Activated CD4-positive, alpha-beta T cell treated with anti-CD3 and anti-CD28 coated beads for 36 hours (primary cell): ENCODE data around the gene KCNK17. TPM values are rescaled to one million over a fixed set of nuclear protein-coding genes. Genes with fewer than 3 reads are reported as not detected.

Source experiments
- ATAC-seq: fragments of 200-7000 bp; cut with Tn5 transposase; one replicate; pipeline ENCODE4 v1.10.0; 2021; ENCODE audit warnings: mild to moderate bottlenecking, moderate library complexity
- CTCF ChIA-PET: fragments of 350-600 bp; sonication (Branson Sonifier 250); formaldehyde crosslinking; loops from one replicate; lab custom pipeline; 2021; ENCODE audit warnings: antibody characterized with exemption; lab: Charles Lee
- POLR2A ChIA-PET: fragments of 350-600 bp; sonication (Branson Sonifier 250); formaldehyde crosslinking; loops from one replicate; lab custom pipeline; 2021; ENCODE audit warnings: antibody characterized with exemption, inconsistent platforms; lab: Charles Lee
- DNase-seq: peaks from one replicate; pipeline ENCODE4 v3.0.0-alpha.2; 2020
- H3K27ac Mint-ChIP-seq: one replicate; pipeline ENCODE4 v1.8.0; 2021; ENCODE audit warnings: mixed read lengths
- H3K27me3 Mint-ChIP-seq: one replicate; pipeline ENCODE4 v1.8.0; 2021; ENCODE audit warnings: mixed read lengths
- H3K36me3 Mint-ChIP-seq: one replicate; pipeline ENCODE4 v1.8.0; 2021; ENCODE audit warnings: low read depth, mixed read lengths
- H3K4me1 Mint-ChIP-seq: one replicate; pipeline ENCODE4 v1.8.0; 2021; ENCODE audit warnings: mixed read lengths
- H3K4me3 Mint-ChIP-seq: one replicate; pipeline ENCODE4 v1.8.0; 2021; ENCODE audit warnings: mild to moderate bottlenecking, moderate library complexity, mixed read lengths
- H3K9me3 Mint-ChIP-seq: one replicate; pipeline ENCODE4 v1.8.0; 2021; ENCODE audit warnings: low read depth, mixed read lengths
- intact Hi-C, 2 experiments: fragments of 100-400 bp; cut with DNase I in 1 of 2; cut with micrococcal nuclease in 1 of 2; formaldehyde crosslinking; loops; one replicate each; pipeline versions ENCODE4 v1.14.2 to v1.15.1; 2022 to 2024; cut with DNase I, micrococcal nuclease
- total RNA-seq, 2 experiments: library from RNA; stranded (reverse); gene quantifications; one replicate each; pipeline ENCODE4 v1.2.3, GENCODE V29; 2021

KCNK17 gene
- total RNA-seq, 2 experiments from 2014 or later, result not detected

DNA sequence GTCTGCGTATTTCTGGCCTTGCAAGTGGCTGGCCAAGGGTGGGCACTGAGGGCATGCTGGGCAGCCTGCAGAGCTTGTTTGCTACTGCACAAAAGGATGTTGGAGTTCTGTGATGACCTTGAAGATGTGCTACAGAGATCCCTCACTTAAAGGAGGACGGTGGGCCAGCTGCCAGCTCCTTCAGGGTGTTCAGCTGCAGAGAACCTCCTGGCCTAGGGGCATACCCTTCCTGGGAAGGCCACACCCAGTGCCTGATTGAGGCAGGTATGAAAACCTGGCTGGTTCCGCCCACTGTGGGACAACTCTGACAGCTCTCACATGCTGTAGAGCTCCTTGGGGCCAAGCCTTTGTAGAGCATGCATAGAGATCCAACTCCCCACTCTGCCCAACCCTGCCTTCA, 3.0 kb upstream of the KCNK17 start:
- no peaks in the 10 kb centered on the region for H3K36me3 Mint-ChIP-seq
- no peaks in the 10 kb centered on the region for H3K9me3 Mint-ChIP-seq
- intact Hi-C loops, result no loop called here
- H3K27me3 Mint-ChIP-seq, result peaks cover 32% of the 10 kb centered on the region
- H3K27ac Mint-ChIP-seq, result no peak overlapping the region
- no peak for DNase-seq
- POLR2A ChIA-PET, result no interaction called here
- no peak overlapping the region for H3K4me3 Mint-ChIP-seq
- no peak for ATAC-seq
- CTCF ChIA-PET, result no interaction called here
- H3K4me1 Mint-ChIP-seq, result peaks cover 4% of the 10 kb centered on the region

DNA sequence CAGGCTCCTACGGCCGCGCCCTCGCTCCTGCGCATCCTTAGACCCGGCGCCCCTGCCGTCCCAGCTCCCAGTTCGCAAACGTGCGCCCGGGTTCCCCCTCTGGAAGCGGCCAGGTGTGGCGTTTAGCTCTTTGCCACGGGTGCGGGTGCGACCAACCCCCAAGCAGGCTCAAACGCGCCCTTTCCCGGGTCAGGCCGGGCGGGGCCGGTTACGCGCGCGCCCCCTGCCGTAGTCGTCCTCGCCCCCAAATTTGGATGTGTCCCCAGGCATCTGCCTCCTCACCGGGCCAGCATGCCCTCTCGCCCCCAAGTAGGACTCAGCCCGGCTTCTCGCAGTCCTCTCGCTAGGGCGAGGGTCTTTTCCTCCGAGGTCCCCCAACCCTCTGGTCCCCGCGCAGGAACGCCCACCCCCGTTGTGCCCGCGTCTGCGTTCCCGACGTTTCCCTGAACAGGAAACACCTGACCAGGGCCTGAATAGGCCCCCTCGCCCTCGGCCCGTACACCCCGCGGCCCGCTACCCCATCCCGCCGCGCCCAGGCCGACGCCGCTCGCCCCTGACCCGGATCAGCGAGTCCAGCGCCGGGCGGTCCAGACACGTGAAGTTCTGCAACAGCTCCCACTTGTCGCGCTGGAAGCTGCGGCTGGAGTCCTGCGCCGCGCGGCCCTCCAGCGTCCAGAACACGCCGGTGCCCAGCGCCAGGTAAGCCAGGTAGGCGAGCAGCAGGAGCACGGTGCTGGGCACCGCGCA, 520 bp downstream of the KCNK17 start:
- no peak for ATAC-seq
- H3K36me3 Mint-ChIP-seq, result no peaks in the 10 kb centered on the region
- H3K4me3 Mint-ChIP-seq, result no peak overlapping the region

DNA sequence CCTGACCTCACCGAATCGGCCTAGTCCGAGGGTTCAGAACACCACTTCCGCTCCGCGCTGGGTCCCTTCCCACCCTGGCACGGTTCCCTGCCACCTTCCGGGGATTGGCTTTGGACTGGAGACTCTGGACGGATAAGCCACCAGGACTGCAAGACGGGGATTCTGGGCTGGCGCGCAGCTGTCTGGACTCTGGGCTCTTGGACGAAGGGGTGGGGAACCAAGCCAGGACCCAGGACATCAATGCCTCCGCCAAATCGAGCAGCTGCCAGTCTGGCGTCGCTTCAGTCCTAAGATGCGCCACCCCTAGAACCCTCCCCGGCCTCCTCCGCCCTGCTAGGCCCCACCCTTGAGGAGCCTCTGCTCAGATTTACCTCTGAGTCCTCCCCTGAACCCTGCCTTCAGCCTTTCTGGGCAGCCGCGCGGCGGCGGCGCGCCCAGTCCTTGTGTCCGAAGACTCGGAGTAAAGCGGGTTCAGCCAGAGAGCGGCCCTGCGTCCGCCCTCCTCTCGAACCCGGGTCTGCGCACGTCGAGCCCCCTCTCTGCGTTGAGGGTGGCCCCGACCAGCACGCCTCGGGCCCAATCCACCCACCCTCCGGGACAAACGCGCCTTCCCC, 1.2 kb downstream of the KCNK17 start:
- ChIA-PET CTCF (interaction anchor here (0.6 to 1.3 kb wide), 3 partner anchors 9 to 441 kb away, joined by 3 to 4 read pairs (median 3); no protein-coding TSS in a partner anchor), POLR2A (no interaction called here)
- H3K9me3 Mint-ChIP-seq, result no peaks in the 10 kb centered on the region
- no peak overlapping the region for H3K4me3 Mint-ChIP-seq
- no peaks in the 10 kb centered on the region for H3K36me3 Mint-ChIP-seq
- intact Hi-C loops, result no loop called here
- no peak overlapping the region for H3K27ac Mint-ChIP-seq
- no peak for ATAC-seq
- H3K4me1 Mint-ChIP-seq, result peaks cover 4% of the 10 kb centered on the region
- H3K27me3 Mint-ChIP-seq, result peaks cover 40% of the 10 kb centered on the region
- no peak for DNase-seq

More for the DNA sequence above, 520 bp downstream of the KCNK17 start:
- Mint-ChIP-seq H3K27me3 (peaks cover 40% of the 10 kb centered on the region), H3K27ac (no peak overlapping the region), H3K9me3 (no peaks in the 10 kb centered on the region), H3K4me1 (peaks cover 4% of the 10 kb centered on the region)
- ChIA-PET POLR2A (no interaction called here), CTCF (interaction anchor here (0.6 to 1.3 kb wide), 3 partner anchors 9 to 441 kb away, joined by 3 to 4 read pairs (median 3); no protein-coding TSS in a partner anchor)
- peak; percentile 19 for DNase-seq
- intact Hi-C loops, result no loop called here

DNA sequence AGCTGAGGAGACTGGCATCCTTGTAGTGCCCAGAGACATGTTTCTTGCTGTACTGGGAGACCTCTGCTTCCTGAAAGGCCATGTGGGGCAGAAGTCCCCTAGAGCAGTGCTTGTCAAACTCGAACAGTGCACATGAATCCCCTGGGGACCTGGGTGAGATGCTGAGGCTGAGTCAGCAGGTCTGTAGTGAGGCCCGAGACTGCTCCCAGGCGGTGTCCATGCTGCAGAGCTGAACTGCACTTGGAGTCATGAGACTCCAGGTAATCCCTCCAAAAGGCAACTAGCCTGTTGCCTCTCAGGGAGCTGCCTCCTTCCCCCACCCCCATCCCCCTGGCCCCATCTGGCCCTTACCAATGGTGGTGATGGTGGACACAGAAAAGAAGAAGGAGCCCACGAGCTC, 3.7 kb downstream of the KCNK17 start:
- DNase-seq, result no peak
- CTCF ChIA-PET, result interaction anchor here (0.6 to 3.6 kb wide), 15 partner anchors 9 to 1655 kb away, joined by 3 to 27 read pairs (median 5); no protein-coding TSS in a partner anchor
- Mint-ChIP-seq H3K9me3 (no peaks in the 10 kb centered on the region), H3K4me1 (peaks cover 4% of the 10 kb centered on the region), H3K27ac (no peak overlapping the region), H3K27me3 (peaks cover 30% of the 10 kb centered on the region), H3K36me3 (no peaks in the 10 kb centered on the region), H3K4me3 (no peak overlapping the region)
- POLR2A ChIA-PET, result no interaction called here
- intact Hi-C loops, result loop anchor here (1.0 to 2.0 kb wide), 5 partner anchors 144 to 438 kb away; no protein-coding TSS in a partner anchor
- ATAC-seq, result no peak

DNA sequence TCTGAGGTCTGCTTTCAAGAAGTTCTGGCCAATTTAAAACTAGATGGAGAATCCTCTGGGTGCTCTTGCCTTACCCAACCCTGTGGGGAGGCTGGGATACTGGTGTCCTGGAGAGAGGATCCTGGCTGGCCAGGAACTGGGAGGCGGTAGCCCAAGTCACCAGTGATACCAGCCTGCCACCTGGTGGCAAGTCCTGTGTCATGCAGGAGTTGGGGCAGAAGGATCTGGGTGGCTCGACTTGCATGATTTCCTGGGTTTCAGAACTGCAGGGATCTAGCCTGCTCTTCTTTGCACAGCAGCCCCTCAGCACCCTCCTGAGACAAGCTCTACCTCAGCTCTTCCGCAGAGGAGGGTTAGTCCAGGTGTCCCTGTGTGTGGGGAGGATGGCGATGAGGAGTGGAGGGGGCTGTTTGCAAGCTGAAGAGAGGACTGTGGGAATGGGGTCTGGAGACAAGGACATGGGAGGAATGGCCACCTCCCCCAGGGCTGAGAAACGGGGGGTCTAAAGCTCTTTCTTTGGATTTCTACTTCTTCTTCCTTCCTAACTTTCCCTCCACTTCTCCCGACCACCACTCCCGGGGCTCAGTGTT, 4.2 kb downstream of the KCNK17 start:
- ChIA-PET CTCF (interaction anchor here (0.6 to 3.6 kb wide), 21 partner anchors 9 to 1656 kb away, joined by 3 to 27 read pairs (median 3); no protein-coding TSS in a partner anchor), POLR2A (interaction anchor here (0.5 kb wide), 1 partner anchor 180 kb away, joined by 3 read pairs; no protein-coding TSS in a partner anchor)
- intact Hi-C loops, result loop anchor here (1.0 to 2.0 kb wide), 5 partner anchors 144 to 438 kb away; no protein-coding TSS in a partner anchor
- peaks cover 4% of the 10 kb centered on the region for H3K4me1 Mint-ChIP-seq
- H3K4me3 Mint-ChIP-seq, result no peak overlapping the region
- no peaks in the 10 kb centered on the region for H3K9me3 Mint-ChIP-seq
- peaks cover 25% of the 10 kb centered on the region for H3K27me3 Mint-ChIP-seq
- DNase-seq (peak; percentile 81), ATAC-seq (peak; percentile 79)
- no peak overlapping the region for H3K27ac Mint-ChIP-seq
- no peaks in the 10 kb centered on the region for H3K36me3 Mint-ChIP-seq

DNA sequence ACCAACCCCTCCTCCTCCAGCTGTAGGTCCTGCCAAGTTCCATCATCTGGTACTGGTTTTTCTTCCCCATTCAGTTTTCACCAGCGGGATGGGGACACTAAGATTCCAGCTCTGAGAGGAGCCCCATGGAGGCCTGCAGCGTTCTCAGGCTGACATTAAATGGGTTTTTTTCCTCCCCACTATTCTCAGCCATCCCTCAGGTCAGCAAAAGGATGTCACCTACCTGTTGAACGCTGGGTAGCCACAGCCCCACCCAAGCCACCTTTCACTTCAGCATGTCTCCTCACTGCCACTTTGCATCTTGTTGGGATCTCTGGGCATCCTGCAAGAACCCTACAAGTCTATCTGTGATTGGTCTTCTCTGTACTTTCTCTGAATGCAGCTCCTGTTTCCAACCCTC, 6.8 kb downstream of the KCNK17 start:
- Mint-ChIP-seq H3K27ac (no peak overlapping the region), H3K27me3 (peaks cover 11% of the 10 kb centered on the region), H3K4me3 (no peak overlapping the region), H3K9me3 (no peaks in the 10 kb centered on the region), H3K36me3 (no peaks in the 10 kb centered on the region), H3K4me1 (peaks cover 4% of the 10 kb centered on the region)
- ATAC-seq (no peak), DNase-seq (no peak)
- ChIA-PET POLR2A (no interaction called here), CTCF (interaction anchor here (0.6 to 9.7 kb wide), 9 partner anchors 74 to 335 kb away, joined by 3 to 211 read pairs (median 3); partner anchors contain the start of gene KCNK5)
- intact Hi-C loops, result no loop called here

DNA sequence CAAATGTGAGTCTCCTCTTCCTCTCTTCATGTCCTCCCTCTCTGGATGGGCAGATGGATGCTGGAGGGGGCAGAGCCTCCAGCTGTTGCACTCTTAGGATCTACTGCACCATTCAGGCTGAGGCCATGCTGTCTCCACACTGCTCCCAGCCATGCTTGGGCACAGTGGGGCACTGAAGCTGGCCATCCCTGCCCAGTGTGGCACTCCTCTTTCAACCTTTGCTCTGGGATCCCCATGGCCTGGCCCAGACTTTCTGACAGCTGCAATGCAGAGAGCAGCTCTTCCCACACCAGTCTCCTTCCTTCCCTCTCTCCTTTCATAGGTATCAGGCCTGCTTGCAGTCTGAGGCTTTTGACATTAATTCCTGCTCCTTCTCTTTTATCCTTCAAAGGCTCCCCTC, 9.3 kb downstream of the KCNK17 start:
- peaks cover 4% of the 10 kb centered on the region for H3K4me1 Mint-ChIP-seq
- no peak for DNase-seq
- H3K27me3 Mint-ChIP-seq, result no peaks in the 10 kb centered on the region
- H3K36me3 Mint-ChIP-seq, result no peaks in the 10 kb centered on the region
- H3K4me3 Mint-ChIP-seq, result no peak overlapping the region
- no peaks in the 10 kb centered on the region for H3K9me3 Mint-ChIP-seq
- POLR2A ChIA-PET, result no interaction called here
- CTCF ChIA-PET, result interaction anchor here (0.6 to 9.7 kb wide), 13 partner anchors 8 to 436 kb away, joined by 3 to 211 read pairs (median 4); no protein-coding TSS in a partner anchor
- no peak for ATAC-seq
- no peak overlapping the region for H3K27ac Mint-ChIP-seq
- intact Hi-C loops, result no loop called here

DNA sequence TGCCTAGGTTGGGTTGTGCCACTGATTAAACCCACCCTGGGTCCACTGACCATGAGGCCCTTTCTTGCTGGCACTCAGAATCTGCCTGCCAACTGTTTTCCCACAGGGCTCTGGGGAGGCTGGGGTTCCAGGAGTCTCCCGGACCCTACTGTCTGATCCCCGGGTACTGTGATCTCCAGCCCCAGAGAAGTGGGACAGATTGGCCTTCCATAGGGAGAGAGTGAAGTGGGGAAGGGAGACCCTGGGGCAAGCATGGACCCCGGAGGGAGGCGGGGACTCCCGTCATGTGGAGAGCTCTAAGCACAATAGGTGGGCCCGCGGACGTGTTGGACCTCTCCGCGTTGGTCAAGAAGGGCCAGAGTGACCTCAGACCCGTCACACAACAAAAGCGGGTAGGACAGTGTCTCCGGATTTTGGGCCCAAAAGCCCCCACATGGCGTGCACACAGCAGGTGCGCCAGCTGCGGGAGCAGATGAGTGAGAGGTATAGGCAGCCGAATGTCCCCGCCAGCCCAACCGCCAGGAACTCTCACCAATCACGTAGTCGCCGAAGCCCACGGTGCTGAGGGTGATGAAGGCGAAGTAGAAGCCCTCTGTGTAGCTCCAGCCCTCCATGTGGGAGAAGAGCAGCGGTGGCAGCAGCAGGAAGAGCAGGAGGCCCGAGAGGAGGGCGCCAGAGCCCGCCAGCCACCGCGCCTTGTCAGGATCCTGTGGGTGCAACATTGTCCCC, 10.6 kb downstream of the KCNK17 start:
- POLR2A ChIA-PET, result interaction anchor here (0.6 kb wide), 1 partner anchor 192 kb away, joined by 3 read pairs; no protein-coding TSS in a partner anchor
- DNase-seq, result no peak
- intact Hi-C loops, result loop anchor here (1.0 to 2.0 kb wide), 8 partner anchors 74 to 431 kb away; partner anchors contain the start of gene KCNK5 (in 2 of the 2)
- CTCF ChIA-PET, result interaction anchor here (0.6 to 9.7 kb wide), 42 partner anchors 8 to 1181 kb away, joined by 3 to 211 read pairs (median 4); partner anchors contain the start of genes KCNK16 and KCNK5
- Mint-ChIP-seq H3K27me3 (no peaks in the 10 kb centered on the region), H3K9me3 (no peaks in the 10 kb centered on the region), H3K36me3 (no peaks in the 10 kb centered on the region), H3K4me1 (peaks cover 4% of the 10 kb centered on the region), H3K4me3 (no peak overlapping the region), H3K27ac (no peak overlapping the region)
- peak; percentile 6 for ATAC-seq

DNA sequence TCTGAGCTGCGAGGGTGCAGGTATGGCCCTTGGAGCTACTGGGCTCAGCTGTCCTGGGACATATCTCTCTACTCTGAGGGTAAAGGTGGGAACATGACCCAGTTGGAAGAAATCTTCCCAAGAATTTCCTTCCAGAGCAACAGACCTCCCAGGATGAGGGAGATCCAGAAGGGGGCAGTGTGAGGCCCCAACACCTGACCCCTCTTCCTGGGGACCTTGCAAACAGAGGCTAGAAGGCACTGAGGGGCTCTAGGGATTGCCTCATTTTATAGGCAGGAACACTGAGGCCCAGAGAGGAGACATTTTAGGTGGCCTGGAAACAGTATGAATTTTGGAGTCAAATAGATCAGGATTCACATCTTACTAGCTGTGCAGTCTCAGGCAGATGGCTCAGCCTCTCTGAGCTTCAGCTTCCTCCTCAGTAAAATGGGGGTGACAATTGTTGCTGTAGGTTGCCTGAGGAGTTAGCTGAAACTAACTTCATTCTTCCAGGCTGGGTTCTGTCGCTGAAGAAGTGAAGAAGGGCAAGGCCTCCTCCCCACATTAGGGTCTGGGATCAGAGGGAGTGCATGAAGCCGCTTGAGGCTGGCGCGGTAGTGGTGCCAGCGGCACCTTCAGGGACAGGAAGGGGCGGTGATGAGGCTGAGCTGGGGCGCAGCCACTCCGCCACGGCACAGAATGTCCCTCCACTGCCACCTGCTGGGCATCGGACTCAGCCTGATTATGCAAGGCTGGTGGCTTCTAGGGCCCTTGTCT, 11.4 kb downstream of the KCNK17 start:
- Mint-ChIP-seq H3K36me3 (no peaks in the 10 kb centered on the region), H3K27me3 (no peaks in the 10 kb centered on the region), H3K9me3 (no peaks in the 10 kb centered on the region), H3K4me3 (peak overlapping the region; percentile 44), H3K4me1 (peaks cover 4% of the 10 kb centered on the region), H3K27ac (no peak overlapping the region)
- intact Hi-C loops, result loop anchor here (1.0 to 2.0 kb wide), 8 partner anchors 74 to 431 kb away; partner anchors contain the start of gene KCNK5 (in 2 of the 2)
- DNase-seq, result peak; percentile 96
- POLR2A ChIA-PET, result interaction anchor here (0.5 to 0.6 kb wide), 2 partner anchors 38 to 192 kb away, joined by 3 read pairs; no protein-coding TSS in a partner anchor
- CTCF ChIA-PET, result interaction anchor here (0.6 to 9.7 kb wide), 51 partner anchors 9 to 1182 kb away, joined by 3 to 211 read pairs (median 4); partner anchors contain the start of genes KCNK16 and KCNK5
- ATAC-seq, result peak; percentile 98

DNA sequence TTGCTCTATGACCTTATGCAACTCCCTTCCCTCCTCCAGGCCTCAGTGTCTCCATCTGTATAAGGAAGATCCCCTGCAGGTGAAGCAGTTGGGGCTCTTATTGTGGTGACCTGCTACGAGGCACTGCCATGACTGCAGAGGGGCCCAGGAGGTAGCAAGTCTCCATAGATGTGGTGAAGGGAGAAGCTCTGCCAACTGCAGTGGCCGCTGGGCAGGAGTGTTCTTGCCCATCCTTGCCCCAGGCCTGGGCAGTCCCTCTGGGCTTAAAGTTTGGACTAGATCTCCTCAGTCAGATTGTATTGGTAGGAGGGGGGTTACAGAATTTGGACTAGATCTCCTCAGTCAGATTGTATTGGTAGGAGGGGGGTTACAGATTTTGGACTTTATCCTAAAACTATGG, 12.2 kb downstream of the KCNK17 start:
- H3K4me1 Mint-ChIP-seq, result peaks cover 4% of the 10 kb centered on the region
- CTCF ChIA-PET, result interaction anchor here (0.9 to 9.7 kb wide), 23 partner anchors 10 to 434 kb away, joined by 3 to 211 read pairs (median 5); no protein-coding TSS in a partner anchor
- ATAC-seq, result no peak
- intact Hi-C loops, result loop anchor here (2.0 kb wide), 3 partner anchors 305 to 429 kb away; no protein-coding TSS in a partner anchor
- H3K36me3 Mint-ChIP-seq, result no peaks in the 10 kb centered on the region
- H3K27me3 Mint-ChIP-seq, result no peaks in the 10 kb centered on the region
- H3K9me3 Mint-ChIP-seq, result no peaks in the 10 kb centered on the region
- H3K4me3 Mint-ChIP-seq, result no peak overlapping the region
- H3K27ac Mint-ChIP-seq, result no peak overlapping the region
- POLR2A ChIA-PET, result no interaction called here
- no peak for DNase-seq
